Ascending aorta (tissue), 2 donors: Measurements from ENCODE around the gene MVB12B. TPM values are rescaled to one million over a fixed set of nuclear protein-coding genes. Genes with fewer than 3 reads are reported as not detected.
A peak's percentile ranks its signal among the peaks of the same experiment; 100 is the strongest.

ENCODE experiments used
- DNase-seq, 2 donors: peaks; one replicate each; pipeline ENCODE4 v3.0.0-alpha.2; 2019; ENCODE audit warnings: low spot score in 2 of 2
- H3K27ac ChIP-seq, 2 donors: fragments of 200-600 bp; sonication (generic); one replicate each; pipeline ENCODE4 v1.5.1; 2016 to 2017; ENCODE audit warnings: mild to moderate bottlenecking in 1 of 2
- H3K27me3 ChIP-seq: fragments of 200-600 bp; sonication (generic); one replicate; pipeline ENCODE4 v1.5.1; 2017
- H3K36me3 ChIP-seq, 2 donors: fragments of 200-600 bp; sonication (generic); one replicate each; pipeline ENCODE4 v1.5.1; 2016
- H3K4me1 ChIP-seq, 2 donors: fragments of 200-600 bp; sonication (generic); one replicate each; pipeline ENCODE4 v1.5.1; 2016 to 2017; ENCODE audit warnings: mild to moderate bottlenecking in 1 of 2
- H3K4me3 ChIP-seq, 2 donors: fragments of 200-600 bp; sonication (generic); one replicate each; pipeline ENCODE4 v1.5.1; 2016 to 2017; ENCODE audit warnings: mild to moderate bottlenecking in 1 of 2
- H3K9me3 ChIP-seq, 2 donors: fragments of 200-600 bp; sonication (generic); one replicate each; pipeline ENCODE4 v1.5.1; 2016
- intact Hi-C: fragments of 100-400 bp; cut with DNase I; formaldehyde crosslinking; loops from one replicate; pipeline ENCODE4 v1.15.1; 2023
- total RNA-seq: library from RNA; depleted of rRNA; stranded (reverse); fragments of >200 nt; gene quantifications from one replicate; pipeline ENCODE4 v1.1.0, GENCODE V29; 2016
- TF ChIP-seq, protein P1 (sequence below), 3 experiments: fragments of 200-600 bp in 2 of 3; fragments of 450-650 bp in 1 of 3; sonication (generic) in 2 of 3; IDR thresholded peaks; one replicate each; pipeline ENCODE4 v1.5.1; 2016 to 2019; ENCODE audit warnings: antibody characterized with exemption in 3 of 3, mild to moderate bottlenecking in 1 of 3, moderate library complexity in 1 of 3

MVB12B gene
- total RNA-seq, 1 donor from 2014 or later: 9.4 TPM

DNA sequence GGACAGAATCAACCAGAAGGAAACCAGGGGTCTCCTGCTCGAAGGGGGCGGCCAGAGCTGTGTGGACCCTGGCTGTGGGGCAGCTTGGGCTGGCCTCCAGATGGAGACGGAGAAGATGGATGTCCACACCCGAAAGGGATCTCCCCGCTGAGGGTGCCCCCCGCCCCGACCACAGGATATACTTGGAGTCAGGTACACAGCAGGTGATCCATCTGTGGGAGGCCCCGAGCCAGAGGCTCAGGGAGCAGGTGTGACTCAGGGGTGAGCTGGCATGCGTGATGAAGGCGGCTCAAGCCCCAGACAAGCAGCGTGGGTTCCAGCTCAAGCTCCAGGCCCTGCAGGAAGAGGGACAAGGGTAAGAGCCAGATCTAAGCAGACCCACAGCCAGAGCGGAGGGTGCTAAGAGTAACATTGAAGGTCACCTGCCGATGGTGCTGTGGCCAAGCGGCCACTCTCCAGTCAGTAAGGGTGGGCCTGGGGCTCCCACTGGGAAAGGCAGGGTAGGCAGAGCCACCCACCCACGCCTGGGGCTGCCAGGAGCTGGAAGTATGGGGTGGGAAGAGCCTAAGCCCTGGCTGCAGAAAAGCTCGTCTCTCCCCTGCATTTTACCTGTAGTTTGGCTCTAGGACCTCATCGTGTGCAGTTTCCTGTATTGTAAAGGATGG lies 30.6 kb upstream of the MVB12B start:
- no peaks in the 10 kb centered on the region for H3K9me3 ChIP-seq
- H3K4me3 ChIP-seq: no peak overlapping the region
- no peak overlapping the region for H3K27ac ChIP-seq
- intact Hi-C loops: no loop called here
- H3K27me3 ChIP-seq: no peaks in the 10 kb centered on the region
- H3K36me3 ChIP-seq: no peaks in the 10 kb centered on the region
- peak in 1 of 2 donors; percentile 44 for DNase-seq
- H3K4me1 ChIP-seq: no peaks in the 10 kb centered on the region
- TF ChIP-seq, protein P1, sequence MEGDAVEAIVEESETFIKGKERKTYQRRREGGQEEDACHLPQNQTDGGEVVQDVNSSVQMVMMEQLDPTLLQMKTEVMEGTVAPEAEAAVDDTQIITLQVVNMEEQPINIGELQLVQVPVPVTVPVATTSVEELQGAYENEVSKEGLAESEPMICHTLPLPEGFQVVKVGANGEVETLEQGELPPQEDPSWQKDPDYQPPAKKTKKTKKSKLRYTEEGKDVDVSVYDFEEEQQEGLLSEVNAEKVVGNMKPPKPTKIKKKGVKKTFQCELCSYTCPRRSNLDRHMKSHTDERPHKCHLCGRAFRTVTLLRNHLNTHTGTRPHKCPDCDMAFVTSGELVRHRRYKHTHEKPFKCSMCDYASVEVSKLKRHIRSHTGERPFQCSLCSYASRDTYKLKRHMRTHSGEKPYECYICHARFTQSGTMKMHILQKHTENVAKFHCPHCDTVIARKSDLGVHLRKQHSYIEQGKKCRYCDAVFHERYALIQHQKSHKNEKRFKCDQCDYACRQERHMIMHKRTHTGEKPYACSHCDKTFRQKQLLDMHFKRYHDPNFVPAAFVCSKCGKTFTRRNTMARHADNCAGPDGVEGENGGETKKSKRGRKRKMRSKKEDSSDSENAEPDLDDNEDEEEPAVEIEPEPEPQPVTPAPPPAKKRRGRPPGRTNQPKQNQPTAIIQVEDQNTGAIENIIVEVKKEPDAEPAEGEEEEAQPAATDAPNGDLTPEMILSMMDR (IDR thresholded peaks at IDR 0.05): no peak

DNA sequence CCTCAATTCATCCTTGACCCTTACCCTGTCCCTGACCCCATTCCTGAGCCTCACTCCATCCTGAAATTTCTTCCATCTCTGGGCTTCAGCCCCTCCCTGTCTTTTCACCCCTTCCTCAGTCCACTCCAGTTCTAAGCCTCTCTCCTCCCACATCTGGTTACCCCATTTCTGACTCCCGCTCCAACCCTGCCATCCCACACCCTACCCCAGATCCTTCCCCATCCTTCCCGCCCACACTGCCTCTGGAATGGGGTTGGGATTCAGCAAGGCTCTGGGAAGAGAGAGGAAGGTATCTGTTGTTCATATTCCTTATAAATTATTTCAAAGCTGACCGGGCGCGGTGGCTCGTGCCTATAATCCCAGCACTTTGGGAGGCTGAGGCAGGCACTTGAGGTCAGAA lies 29.9 kb upstream of the MVB12B start:
- Histone ChIP-seq H3K4me3 (no peak overlapping the region), H3K27me3 (no peaks in the 10 kb centered on the region), H3K4me1 (no peaks in the 10 kb centered on the region), H3K36me3 (no peaks in the 10 kb centered on the region), H3K9me3 (no peaks in the 10 kb centered on the region), H3K27ac (no peak overlapping the region)
- intact Hi-C loops: no loop called here
- DNase-seq: peak in 1 of 2 donors; percentile 19
- TF ChIP-seq, protein P1 (IDR thresholded peaks at IDR 0.05): no peak

DNA sequence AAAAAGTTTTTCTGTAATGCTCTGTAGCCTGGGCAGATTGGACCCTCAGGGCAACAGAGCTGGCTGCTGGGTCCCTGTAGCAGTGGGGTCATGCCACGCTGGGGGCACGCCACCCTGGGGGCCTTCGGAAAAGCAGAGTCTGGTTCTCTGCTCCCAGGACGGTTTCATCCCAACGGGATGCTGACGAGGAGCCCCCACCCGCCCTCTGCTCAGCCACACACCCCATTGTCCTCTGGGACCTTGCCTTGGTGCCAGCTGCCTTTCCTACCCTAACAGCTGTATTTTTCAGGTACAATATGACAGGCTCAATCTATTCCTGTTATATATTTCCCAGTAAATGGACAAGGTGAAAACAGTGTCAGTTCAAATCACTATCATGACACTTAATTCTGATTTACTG lies 29.0 kb upstream of the MVB12B start:
- no peak overlapping the region for H3K27ac ChIP-seq
- TF ChIP-seq, protein P1 (IDR thresholded peaks at IDR 0.05): no peak
- H3K9me3 ChIP-seq: no peaks in the 10 kb centered on the region
- no peaks in the 10 kb centered on the region for H3K27me3 ChIP-seq
- no peak overlapping the region for H3K4me3 ChIP-seq
- DNase-seq: peak in 1 of 2 donors; percentile 21
- H3K36me3 ChIP-seq: no peaks in the 10 kb centered on the region
- H3K4me1 ChIP-seq: no peaks in the 10 kb centered on the region
- intact Hi-C loops: no loop called here

DNA sequence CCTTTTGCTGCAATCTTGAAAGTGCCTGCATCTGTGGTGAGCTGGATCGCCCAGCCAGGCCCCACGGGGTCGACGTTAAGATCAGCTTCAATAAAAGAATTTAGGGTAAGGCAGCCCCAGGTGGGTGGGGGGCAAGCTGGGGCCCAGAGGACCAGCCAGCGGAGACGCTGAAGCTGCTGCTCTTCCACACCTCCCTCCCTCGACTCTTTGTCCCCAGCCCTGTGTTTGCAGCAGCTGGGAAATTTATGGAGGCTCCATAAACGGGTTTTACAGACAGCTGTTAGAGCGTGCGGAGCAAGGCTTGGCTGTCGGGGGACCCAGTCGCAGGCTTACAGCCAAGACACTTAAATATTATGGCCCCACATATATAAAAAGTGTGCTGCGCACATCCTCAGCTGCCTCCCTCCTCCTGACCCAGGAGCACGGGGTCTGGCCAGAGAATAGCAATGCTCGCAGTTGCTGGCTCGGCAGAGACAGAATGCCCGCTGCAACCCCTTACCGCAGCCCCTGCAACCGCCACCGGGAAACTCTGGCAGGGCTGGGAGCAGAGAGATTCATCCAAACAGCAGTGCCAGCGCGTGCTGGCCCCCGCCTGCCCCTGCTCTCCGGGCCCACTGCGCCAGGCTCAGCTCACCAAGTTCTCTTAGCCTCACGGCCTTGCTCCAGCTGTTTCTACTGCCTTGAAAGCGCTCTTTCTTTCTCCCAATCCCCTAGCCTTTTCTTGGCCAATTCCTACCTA lies 28.4 kb upstream of the MVB12B start:
- intact Hi-C loops: no loop called here
- H3K27me3 ChIP-seq: no peaks in the 10 kb centered on the region

DNA sequence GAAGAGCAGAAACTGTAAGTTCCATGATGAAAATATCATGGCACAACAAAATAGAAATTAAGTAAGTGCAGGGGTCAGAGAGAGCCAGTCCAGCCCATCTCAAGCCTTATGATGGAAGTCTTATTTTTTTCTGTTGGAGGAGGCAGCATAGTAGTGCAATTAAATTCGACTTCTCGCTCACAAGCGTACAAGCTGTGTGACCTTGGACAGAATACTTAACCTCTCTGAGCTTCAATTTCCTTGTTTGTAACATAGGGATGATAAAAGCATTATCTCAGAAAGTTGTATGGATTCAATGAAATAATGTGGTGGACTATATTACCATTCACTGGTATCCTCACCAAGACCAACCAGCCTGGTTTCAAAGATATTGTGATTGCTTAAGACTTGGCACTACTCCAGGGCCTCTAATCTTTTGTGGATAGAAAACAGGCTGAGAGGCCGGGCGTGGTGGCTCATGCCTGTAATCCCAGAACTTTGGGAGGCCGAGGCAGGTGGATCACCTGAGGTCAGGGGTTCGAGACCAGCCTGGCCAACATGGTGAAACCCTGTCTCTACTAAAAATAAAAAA lies 26.8 kb upstream of the MVB12B start:
- intact Hi-C loops: no loop called here
- H3K27me3 ChIP-seq: no peaks in the 10 kb centered on the region
- no peak overlapping the region for H3K27ac ChIP-seq
- H3K36me3 ChIP-seq: no peaks in the 10 kb centered on the region
- TF ChIP-seq, protein P1 (IDR thresholded peaks at IDR 0.05): no peak
- H3K9me3 ChIP-seq: no peaks in the 10 kb centered on the region
- no peaks in the 10 kb centered on the region for H3K4me1 ChIP-seq
- no peak overlapping the region for H3K4me3 ChIP-seq
- peak in 1 of 2 donors; percentile 11 for DNase-seq

More for the DNA sequence above, 28.4 kb upstream of the MVB12B start:
- peak in 1 of 2 donors; percentile 33 for DNase-seq
- TF ChIP-seq, protein P1 (IDR thresholded peaks at IDR 0.05): no peak
- no peaks in the 10 kb centered on the region for H3K4me1 ChIP-seq
- H3K27ac ChIP-seq: no peak overlapping the region
- H3K9me3 ChIP-seq: no peaks in the 10 kb centered on the region
- no peak overlapping the region for H3K4me3 ChIP-seq
- no peaks in the 10 kb centered on the region for H3K36me3 ChIP-seq
